WERI-Rb-1 (cell line): ENCODE measurements around the gene DCDC1.

ENCODE experiments used
- DNase-seq: peaks from one replicate; pipeline ENCODE4 v3.0.0-alpha.2; 2020
- H3K27ac ChIP-seq: fragments of 250-450 bp; sonication (Bioruptor Pico); 2 replicates; pipeline ENCODE4 v1.5.1; 2020; ENCODE audit warnings: mild to moderate bottlenecking, moderate library complexity
- H3K27me3 ChIP-seq: fragments of 250-450 bp; sonication (Bioruptor Pico); 2 replicates; pipeline ENCODE4 v1.5.1; 2021; ENCODE audit warnings: mild to moderate bottlenecking, low read depth, moderate library complexity; ENCODE audit not compliant: insufficient read depth, severe bottlenecking
- H3K36me3 ChIP-seq: fragments of 250-450 bp; sonication (Bioruptor Pico); 2 replicates; pipeline ENCODE4 v1.5.1; 2020; ENCODE audit warnings: mild to moderate bottlenecking, moderate library complexity
- H3K4me3 ChIP-seq: 2 replicates; pipeline ENCODE4 v1.5.1; 2011; ENCODE audit warnings: low read depth, mild to moderate bottlenecking, control low read depth, low read length
- H3K9me3 ChIP-seq: fragments of 250-450 bp; sonication (Bioruptor Pico); 2 replicates; pipeline ENCODE4 v1.5.1; 2021; ENCODE audit warnings: mild to moderate bottlenecking, moderate library complexity; ENCODE audit not compliant: severe bottlenecking
- CTCF ChIP-seq: IDR thresholded peaks from 2 replicates; pipeline ENCODE4 v1.5.1; 2011; ENCODE audit warnings: low read depth, mild to moderate bottlenecking, control low read depth, inconsistent platforms, low read length

The DCDC1 gene

GRCh38 chr11:31387379-31387778 lies 17.8 kb upstream of the DCDC1 start:
- Histone ChIP-seq H3K27me3 (no peaks in the 10 kb centered on the region), H3K4me3 (no peak overlapping the region), H3K36me3 (no peaks in the 10 kb centered on the region), H3K27ac (no peak overlapping the region), H3K9me3 (no peaks in the 10 kb centered on the region)
- DNase-seq = no peak
- TF ChIP-seq CTCF = no peak

GRCh38 chr11:31383116-31383515 lies 13.6 kb upstream of the DCDC1 start:
- Histone ChIP-seq H3K36me3 (no peaks in the 10 kb centered on the region), H3K27me3 (no peaks in the 10 kb centered on the region), H3K27ac (no peak overlapping the region), H3K9me3 (no peaks in the 10 kb centered on the region), H3K4me3 (no peak overlapping the region)
- no peak for TF ChIP-seq CTCF
- DNase-seq = no peak

GRCh38 chr11:31375879-31376278 lies 6.3 kb upstream of the DCDC1 start:
- no peak overlapping the region for H3K4me3 ChIP-seq
- no peaks in the 10 kb centered on the region for H3K9me3 ChIP-seq
- H3K36me3 ChIP-seq = no peaks in the 10 kb centered on the region; the same call in 1 of the 2 replicates
- H3K27me3 ChIP-seq = no peaks in the 10 kb centered on the region
- no peak for DNase-seq
- no peak overlapping the region for H3K27ac ChIP-seq
- no peak for TF ChIP-seq CTCF

- no peak for TF ChIP-seq CTCF
- no peak for DNase-seq
- Histone ChIP-seq H3K27me3 (no peaks in the 10 kb centered on the region), H3K36me3 (no peaks in the 10 kb centered on the region; the same call in 1 of the 2 replicates), H3K4me3 (no peak overlapping the region), H3K9me3 (no peaks in the 10 kb centered on the region), H3K27ac (no peak overlapping the region)
Observed at GRCh38 chr11:31366795-31367194, 2.7 kb downstream of the DCDC1 start.

GRCh38 chr11:31361743-31362142 lies 7.8 kb downstream of the DCDC1 start:
- Histone ChIP-seq H3K27me3 (no peaks in the 10 kb centered on the region), H3K4me3 (no peak overlapping the region), H3K9me3 (no peaks in the 10 kb centered on the region), H3K27ac (no peak overlapping the region), H3K36me3 (no peaks in the 10 kb centered on the region)
- no peak for DNase-seq
- no peak for TF ChIP-seq CTCF

GRCh38 chr11:31355817-31356216 lies 13.7 kb downstream of the DCDC1 start:
- no peaks in the 10 kb centered on the region for H3K36me3 ChIP-seq
- H3K9me3 ChIP-seq = no peaks in the 10 kb centered on the region
- H3K27ac ChIP-seq = no peak overlapping the region
- TF ChIP-seq CTCF = no peak
- no peak for DNase-seq
- H3K27me3 ChIP-seq = no peaks in the 10 kb centered on the region
- no peak overlapping the region for H3K4me3 ChIP-seq
